ENCODE data around the gene SYT11. TPM values are rescaled to one million over a fixed set of nuclear protein-coding genes. Genes with fewer than 3 reads are reported as not detected.

Gene SYT11
- total RNA-seq, 2 experiments from 2014 or later = 18.1 to 19.0 TPM

DNA sequence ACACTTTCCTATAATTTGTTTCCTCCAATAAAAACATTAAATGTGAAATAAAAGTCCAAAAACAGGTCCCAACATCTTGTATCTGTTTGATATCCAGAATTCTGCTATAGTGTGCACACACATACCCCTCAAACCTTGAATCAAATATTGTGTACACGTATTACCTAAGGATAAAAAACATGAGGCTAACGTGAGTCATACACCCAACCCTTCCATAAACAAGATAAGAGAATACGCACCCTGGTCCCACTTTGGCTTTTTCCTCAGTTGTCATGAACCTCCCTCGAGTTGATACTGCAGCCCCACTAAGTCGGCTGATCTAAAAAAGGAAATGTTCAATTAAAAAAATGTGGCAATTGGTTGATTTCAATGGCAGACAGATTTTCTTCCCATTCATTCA is 69.7 kb downstream of the SYT11 start:
- ChIA-PET CTCF (no interaction called here), POLR2A (no interaction called here)

GRCh38 chr1:155930725-155931124 is 71.4 kb downstream of the SYT11 start:
- CTCF ChIA-PET = interaction anchor here (0.7 to 2.9 kb wide), 2 partner anchors 50 to 58 kb away, joined by 3 to 13 read pairs; no protein-coding TSS in a partner anchor
- POLR2A ChIA-PET = interaction anchor here (1.5 kb wide), 1 partner anchor 71 kb away, joined by 5 read pairs; the partner anchor contains the start of gene SYT11

- ChIA-PET CTCF (interaction anchor here (0.7 to 2.9 kb wide), 3 partner anchors 51 to 122 kb away, joined by 3 to 13 read pairs (median 3); partner anchors contain the start of gene UBQLN4), POLR2A (interaction anchor here (0.5 to 1.5 kb wide), 4 partner anchors 11 to 72 kb away, joined by 3 to 5 read pairs (median 4); partner anchors contain the start of genes ARHGEF2 and SYT11)
Observed at GRCh38 chr1:155931332-155932038, 72.1 kb downstream of the SYT11 start.

GRCh38 chr1:155932081-155932480 is 72.7 kb downstream of the SYT11 start:
- ChIA-PET POLR2A (interaction anchor here (0.5 to 1.3 kb wide), 5 partner anchors 11 to 77 kb away, joined by 3 to 6 read pairs (median 4); partner anchors contain the start of gene ARHGEF2), CTCF (interaction anchor here (1.0 to 2.9 kb wide), 5 partner anchors 22 to 121 kb away, joined by 3 to 13 read pairs (median 4); partner anchors contain the start of genes SSR2 and UBQLN4)

DNA sequence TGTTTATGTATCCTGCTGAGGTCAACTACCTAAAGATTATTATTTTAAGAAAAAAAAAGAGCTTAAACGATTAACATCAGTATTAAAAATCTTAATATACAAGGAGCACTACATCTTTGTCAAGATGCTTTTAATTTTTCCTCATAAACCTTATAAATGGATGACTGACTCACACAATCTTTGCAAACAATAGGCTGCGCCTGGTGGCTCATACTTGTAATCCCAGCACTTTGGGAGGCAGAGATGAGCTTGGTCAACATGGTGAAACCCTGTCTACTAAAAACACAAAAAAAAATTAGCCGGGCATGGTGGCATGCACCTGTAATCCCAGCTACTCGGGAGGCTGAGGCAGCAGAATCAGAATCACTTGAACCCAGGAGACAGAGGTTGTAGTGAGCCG is 73.1 kb downstream of the SYT11 start:
- ChIA-PET CTCF (interaction anchor here (1.0 to 2.9 kb wide), 5 partner anchors 22 to 121 kb away, joined by 3 to 13 read pairs (median 4); partner anchors contain the start of genes SSR2 and UBQLN4), POLR2A (interaction anchor here (0.5 to 1.3 kb wide), 5 partner anchors 10 to 76 kb away, joined by 3 to 6 read pairs (median 4); no protein-coding TSS in a partner anchor)

- POLR2A ChIA-PET = interaction anchor here (0.6 to 2.3 kb wide), 6 partner anchors 12 to 73 kb away, joined by 3 to 13 read pairs (median 4); partner anchors contain the start of gene ARHGEF2
- CTCF ChIA-PET = interaction anchor here (1.3 to 3.1 kb wide), 8 partner anchors 10 to 132 kb away, joined by 4 to 21 read pairs (median 6); partner anchors contain the start of gene ARHGEF2
Observed at GRCh38 chr1:155933591-155934096, 74.3 kb downstream of the SYT11 start.

DNA sequence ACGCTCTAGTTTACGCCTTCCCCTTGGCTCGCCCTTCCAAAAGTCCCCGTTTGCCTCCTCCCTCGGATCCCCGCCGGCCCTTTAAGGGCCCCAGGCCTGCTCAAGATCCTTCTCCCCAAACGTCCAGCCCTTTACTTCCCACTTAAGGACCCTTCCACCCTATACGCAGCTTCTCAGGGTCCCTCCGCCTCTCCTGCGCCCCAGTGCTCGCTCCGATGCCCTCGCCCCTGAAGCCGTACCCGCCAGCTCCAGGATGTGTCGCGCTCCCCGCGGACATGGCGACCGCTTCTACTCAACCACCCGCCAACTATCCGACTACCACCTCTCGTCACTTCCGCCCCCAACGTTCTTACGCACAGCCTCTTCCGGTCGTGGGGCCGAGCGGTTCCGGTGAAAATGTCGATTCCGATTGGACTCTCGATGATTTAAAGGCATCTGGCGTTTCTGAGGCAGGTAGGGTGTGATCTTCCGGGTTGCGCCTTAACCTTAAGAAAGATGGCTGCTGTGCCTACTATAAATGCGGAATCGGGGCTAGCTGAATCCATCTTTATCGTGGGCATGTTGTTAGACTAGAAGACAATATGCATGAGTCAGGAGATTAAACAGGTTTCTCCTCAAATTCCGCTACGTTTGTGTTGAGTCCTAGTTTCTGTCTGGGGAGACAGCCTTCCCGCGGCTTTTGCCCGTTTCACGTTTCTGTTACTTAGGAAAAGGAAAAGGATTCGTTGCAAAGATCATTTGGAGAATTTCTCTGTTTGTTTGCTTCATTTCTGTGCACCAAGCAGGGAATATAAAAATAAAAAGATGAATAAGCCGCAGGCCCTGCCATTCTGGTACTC is 74.9 kb downstream of the SYT11 start, which contains the start of gene KHDC4:
KHDC4 (minus strand) TSS at position 317 of the 839 bp plus-strand sequence; CDS start at position 277, 40 bp downstream.
- ChIA-PET POLR2A (interaction anchor here (0.6 to 2.3 kb wide), 8 partner anchors 12 to 843 kb away, joined by 3 to 13 read pairs (median 5); partner anchors contain the start of gene ARHGEF2), CTCF (interaction anchor here (0.8 to 3.1 kb wide), 7 partner anchors 9 to 562 kb away, joined by 3 to 21 read pairs (median 6); partner anchors contain the start of gene ARHGEF2)

Other genes with a start within 250 kb of the SYT11 start
- 10 to 100 TPM; 88.9 to 98.3 TPM for gene MSTO1, start 249.3 kb upstream of the SYT11 start, total RNA-seq
- 10 to 100 TPM; 52.0 to 55.2 TPM for gene YY1AP1, start 170.8 kb upstream of the SYT11 start, total RNA-seq
- 100 to 1,000 TPM; 159 TPM for gene DAP3, start 170.5 kb upstream of the SYT11 start, total RNA-seq
- 10 to 100 TPM; 46.4 to 51.2 TPM for gene GON4L, start 2.4 kb upstream of the SYT11 start, total RNA-seq
- 10 to 100 TPM; 15.2 to 15.5 TPM for gene RIT1, start 51.8 kb downstream of the SYT11 start, total RNA-seq
- 10 to 100 TPM; 66.4 to 67.2 TPM for gene KHDC4, start 74.8 kb downstream of the SYT11 start, total RNA-seq
- not detected for gene RXFP4, start 82.1 kb downstream of the SYT11 start, total RNA-seq
- 100 to 1,000 TPM; 169 TPM for gene ARHGEF2, start 119.0 kb downstream of the SYT11 start, total RNA-seq
- gene SSR2, start 161.4 kb downstream of the SYT11 start, total RNA-seq = 100 to 1,000 TPM; 170 to 177 TPM
- gene UBQLN4, start 194.2 kb downstream of the SYT11 start, total RNA-seq = 10 to 100 TPM; 53.8 to 55.4 TPM
- gene LAMTOR2, start 195.2 kb downstream of the SYT11 start, total RNA-seq = 10 to 100 TPM; 63.5 to 65.9 TPM
- under 1 TPM in 1 of 2 experiments, not detected in 1; 0.46 TPM for gene RAB25, start 201.6 kb downstream of the SYT11 start, total RNA-seq
- under 1 TPM; 0.65 to 0.67 TPM for gene MEX3A, start 222.9 kb downstream of the SYT11 start, total RNA-seq